ENCODE data around the gene TRIB2.

DNA sequence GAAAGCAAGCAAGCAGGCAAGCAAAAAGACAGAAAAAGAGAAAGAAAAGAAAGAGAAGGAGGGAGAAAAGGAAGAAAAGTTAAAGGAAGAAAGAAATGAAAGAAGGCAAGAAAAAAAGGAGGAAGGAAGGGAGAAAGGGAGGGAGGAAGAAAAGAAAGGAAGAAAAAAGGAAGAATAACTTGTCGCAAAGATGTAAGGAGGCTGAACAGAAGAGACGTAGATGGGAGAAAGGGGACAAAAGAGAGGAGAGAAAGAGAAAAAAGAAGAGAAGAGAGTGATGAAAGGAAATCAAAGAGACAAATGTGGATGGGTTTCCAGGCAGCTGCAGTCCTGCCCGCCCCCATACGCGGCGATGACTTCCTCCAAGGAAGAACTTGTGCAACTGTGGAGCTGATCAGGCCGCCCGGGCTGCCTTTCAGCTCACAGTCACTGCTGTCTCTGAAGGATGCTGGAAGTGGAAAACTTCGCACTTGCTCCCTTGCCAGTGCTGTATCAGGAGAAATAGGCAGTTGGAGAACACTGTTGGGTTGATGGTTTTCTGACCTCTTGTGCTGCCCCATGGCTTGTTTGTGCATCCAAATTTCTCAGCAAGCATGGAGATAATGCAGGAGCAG is 52.9 kb downstream of the TRIB2 start:
- TF ChIP-seq, protein P1, sequence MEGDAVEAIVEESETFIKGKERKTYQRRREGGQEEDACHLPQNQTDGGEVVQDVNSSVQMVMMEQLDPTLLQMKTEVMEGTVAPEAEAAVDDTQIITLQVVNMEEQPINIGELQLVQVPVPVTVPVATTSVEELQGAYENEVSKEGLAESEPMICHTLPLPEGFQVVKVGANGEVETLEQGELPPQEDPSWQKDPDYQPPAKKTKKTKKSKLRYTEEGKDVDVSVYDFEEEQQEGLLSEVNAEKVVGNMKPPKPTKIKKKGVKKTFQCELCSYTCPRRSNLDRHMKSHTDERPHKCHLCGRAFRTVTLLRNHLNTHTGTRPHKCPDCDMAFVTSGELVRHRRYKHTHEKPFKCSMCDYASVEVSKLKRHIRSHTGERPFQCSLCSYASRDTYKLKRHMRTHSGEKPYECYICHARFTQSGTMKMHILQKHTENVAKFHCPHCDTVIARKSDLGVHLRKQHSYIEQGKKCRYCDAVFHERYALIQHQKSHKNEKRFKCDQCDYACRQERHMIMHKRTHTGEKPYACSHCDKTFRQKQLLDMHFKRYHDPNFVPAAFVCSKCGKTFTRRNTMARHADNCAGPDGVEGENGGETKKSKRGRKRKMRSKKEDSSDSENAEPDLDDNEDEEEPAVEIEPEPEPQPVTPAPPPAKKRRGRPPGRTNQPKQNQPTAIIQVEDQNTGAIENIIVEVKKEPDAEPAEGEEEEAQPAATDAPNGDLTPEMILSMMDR (IDR thresholded peaks at IDR 0.05): no peak
- no peak for TF ChIP-seq POLR2A (IDR thresholded peaks at IDR 0.05)
